NCI-H524 treated with DMSO at 0.1 percent for 48 hours (cell line): ENCODE data around the gene SPATA13.
"Not testable (repeated sequence)": the region's sequence is repeated elsewhere in the genome, so short reads cannot be mapped to it uniquely, and the experiment has no call there.

ENCODE experiments used
- DNase-seq: peaks from one replicate; lab custom pipeline; 2025; lab: John Stamatoyannopoulos, UW

The SPATA13 gene

GRCh38 chr13:24195626-24196025, 35.1 kb downstream of the SPATA13 start:
- no peak for DNase-seq

GRCh38 chr13:24196593-24197197, 36.2 kb downstream of the SPATA13 start:
- no peak for DNase-seq

DNA sequence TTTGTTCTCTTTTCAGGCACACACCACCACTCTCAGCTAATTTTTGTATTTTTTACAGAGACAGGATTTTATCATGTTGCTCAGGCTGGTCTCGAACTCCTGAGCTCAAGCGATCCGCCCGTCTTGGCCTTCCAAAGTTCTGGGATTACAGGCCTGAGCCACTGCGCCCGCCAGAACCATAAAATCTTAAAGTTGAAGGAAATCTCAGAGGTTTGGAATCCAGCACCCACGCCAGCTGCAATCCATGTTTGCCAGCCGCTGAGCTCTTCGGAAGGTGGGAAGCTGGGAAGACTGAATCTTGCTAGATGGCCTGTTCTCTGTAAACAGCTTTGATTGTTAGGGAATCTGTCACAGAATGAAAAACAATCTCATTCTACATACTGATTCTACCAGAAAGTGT, 38.5 kb downstream of the SPATA13 start:
- DNase-seq, result no peak

GRCh38 chr13:24202215-24202614, 41.7 kb downstream of the SPATA13 start:
- no peak for DNase-seq

DNA sequence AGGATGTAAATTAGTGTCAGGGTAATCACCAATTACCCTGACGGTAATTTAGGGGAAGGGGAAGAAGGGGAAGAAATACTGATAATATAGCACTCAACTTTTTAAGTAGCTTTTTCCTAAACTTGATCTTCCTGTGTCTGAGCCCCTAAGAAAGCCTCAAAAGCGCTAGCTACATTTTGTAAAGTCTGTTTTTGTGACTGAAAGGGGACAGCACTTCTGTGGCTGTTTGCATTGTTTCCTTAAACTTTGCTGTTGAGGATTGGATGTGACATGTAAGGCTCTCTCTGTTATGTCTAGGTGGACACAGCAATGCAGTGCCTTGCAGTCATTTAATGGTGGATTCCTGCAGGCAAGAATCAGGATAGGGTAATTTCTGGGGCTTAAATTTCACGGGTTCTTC, 42.8 kb downstream of the SPATA13 start:
- DNase-seq, result no peak

DNA sequence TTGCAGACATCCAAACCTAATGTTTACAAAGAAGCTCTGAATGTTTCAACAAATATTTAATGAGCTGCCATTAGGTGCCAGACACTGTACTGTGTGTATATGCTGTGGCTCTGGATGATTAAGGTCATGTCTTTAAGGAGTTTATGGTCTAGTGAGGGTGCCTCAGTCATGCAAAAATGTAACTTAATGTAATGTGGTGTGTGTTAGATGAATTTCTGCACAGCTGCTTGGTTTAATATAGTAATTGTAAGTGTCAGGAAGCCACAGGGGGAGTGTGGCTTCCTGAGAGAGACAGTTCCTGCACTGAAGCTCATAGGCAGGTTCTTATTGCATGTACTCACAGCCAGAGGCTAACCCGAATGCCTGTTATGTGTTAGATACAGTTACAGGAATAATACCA, 43.3 kb downstream of the SPATA13 start:
- DNase-seq, result no peak

DNA sequence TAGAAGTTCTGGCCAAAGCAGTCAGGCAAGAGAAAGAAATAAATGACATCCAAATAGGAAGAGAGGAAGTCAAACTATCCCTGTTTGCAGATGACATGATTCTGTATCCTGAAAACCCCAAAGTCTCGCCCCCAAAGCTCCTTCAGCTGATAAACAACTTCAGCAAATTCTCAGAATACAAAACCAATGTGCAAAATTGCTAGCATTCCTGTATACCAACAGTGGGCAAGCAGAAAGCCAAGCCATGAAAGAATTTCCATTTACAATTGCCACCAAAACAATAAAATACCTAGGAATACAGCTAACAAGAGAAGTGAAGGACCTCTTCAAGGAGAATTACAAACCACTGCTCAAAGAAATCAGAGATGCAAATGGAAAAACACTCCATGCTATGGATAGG, 44.6 kb downstream of the SPATA13 start:
- DNase-seq, result not testable (repeated sequence)

- no peak for DNase-seq
Measured at GRCh38 chr13:24207841-24208667, 47.5 kb downstream of the SPATA13 start.

GRCh38 chr13:24209138-24209537, 48.6 kb downstream of the SPATA13 start:
- no peak for DNase-seq

GRCh38 chr13:24212254-24212653, 51.7 kb downstream of the SPATA13 start:
- DNase-seq, result no peak

DNA sequence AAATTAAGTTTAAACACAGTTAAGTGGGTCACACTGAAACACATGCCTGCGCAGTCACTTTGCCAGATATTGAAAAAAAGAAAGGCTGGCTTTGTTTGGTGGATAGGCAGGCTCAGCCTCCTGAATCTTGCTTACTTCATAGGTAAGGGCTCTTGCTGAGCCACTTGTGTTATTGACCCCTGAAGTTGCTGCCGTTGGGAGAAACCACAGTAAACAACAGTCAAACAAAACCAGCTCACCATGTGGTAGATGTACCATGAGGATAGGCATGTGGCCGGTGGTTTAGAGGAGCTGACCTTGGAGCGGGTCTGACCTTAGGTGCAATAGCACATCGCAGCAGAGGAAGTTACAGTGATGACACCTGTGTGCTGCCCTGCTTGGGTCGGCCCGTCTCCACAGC, 52.2 kb downstream of the SPATA13 start:
- no peak for DNase-seq

DNA sequence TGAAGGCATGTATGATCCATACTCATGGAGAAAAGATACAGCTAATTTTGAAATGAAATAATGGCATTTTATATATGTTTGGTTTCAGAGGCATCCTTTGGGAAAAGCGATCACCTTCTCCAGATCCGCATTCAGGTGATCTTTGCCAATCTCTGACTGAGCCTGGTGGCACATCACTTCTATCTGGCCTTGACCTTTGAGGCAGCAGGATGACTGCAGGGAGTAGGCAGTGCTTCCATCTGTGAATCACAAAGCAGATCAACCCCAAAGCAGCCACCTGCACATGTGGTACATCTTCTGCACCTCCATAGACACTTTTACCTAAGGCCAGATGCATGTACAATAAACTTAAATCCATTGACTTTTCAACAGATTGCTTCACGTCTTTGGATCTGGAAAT, 53.4 kb downstream of the SPATA13 start:
- no peak for DNase-seq

GRCh38 chr13:24214528-24214927, 54.0 kb downstream of the SPATA13 start:
- no peak for DNase-seq

GRCh38 chr13:24215126-24215525, 54.6 kb downstream of the SPATA13 start:
- no peak for DNase-seq

GRCh38 chr13:24215732-24216131, 55.2 kb downstream of the SPATA13 start:
- no peak for DNase-seq

- no peak for DNase-seq
Measured at GRCh38 chr13:24216176-24216575, 55.7 kb downstream of the SPATA13 start.

GRCh38 chr13:24216779-24217178, 56.3 kb downstream of the SPATA13 start:
- not testable (repeated sequence) for DNase-seq

DNA sequence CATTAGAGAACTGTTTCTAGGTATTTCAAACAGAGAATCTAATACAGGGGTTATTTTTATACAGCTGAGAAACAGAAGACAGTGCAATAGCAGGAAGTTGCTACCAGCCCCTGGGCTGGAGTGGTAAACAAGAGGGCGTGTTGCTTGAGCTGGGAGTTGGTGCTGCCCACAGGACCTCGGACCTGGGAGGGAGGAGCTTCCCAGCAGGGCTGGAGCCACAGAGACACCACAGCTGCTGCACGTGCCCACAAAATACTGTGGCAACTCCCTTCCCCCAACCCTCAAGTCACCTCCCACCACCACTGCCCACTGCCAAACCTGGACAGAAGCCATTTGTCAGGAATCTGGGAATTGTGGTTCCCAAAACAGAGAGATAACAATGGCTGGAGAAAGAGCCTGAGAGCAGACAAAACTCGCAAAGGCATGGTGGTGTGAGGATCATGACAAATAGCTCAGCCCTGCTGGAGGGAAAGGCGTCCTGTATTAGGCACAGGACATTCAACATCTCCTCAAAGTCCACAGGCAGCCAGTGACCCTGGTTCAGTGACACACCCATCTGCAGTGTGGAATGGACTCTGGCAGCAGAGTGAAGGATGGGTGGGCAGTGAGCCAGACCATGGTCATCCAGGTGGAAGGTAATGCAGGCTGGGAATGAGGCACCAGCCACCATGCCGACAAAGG, 57.2 kb downstream of the SPATA13 start:
- DNase-seq, result no peak

DNA sequence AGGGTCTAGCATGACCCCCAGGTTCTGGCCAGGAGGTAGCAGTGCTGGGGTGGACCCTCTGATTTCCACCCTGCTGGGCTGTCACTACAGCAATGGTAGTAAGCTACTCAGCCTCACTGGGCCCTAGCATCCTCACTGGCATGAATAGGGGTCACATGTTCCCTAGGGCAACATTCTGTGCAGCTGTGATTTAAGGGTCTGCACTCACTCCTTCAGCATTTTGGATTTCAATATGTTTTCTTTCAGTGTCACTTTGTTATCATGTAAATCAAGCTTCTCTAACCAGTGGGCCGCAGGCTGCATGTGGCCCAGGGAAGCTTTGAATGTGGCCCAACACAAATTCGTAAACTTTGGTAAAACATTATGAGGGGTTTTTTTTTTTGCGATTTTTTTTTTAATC, 57.8 kb downstream of the SPATA13 start:
- DNase-seq, result no peak

- no peak for DNase-seq
Measured at GRCh38 chr13:24218977-24219376, 58.5 kb downstream of the SPATA13 start.

GRCh38 chr13:24220086-24220703, 59.7 kb downstream of the SPATA13 start:
- peak; percentile 43 for DNase-seq

GRCh38 chr13:24221007-24221406, 60.5 kb downstream of the SPATA13 start:
- DNase-seq, result no peak

DNA sequence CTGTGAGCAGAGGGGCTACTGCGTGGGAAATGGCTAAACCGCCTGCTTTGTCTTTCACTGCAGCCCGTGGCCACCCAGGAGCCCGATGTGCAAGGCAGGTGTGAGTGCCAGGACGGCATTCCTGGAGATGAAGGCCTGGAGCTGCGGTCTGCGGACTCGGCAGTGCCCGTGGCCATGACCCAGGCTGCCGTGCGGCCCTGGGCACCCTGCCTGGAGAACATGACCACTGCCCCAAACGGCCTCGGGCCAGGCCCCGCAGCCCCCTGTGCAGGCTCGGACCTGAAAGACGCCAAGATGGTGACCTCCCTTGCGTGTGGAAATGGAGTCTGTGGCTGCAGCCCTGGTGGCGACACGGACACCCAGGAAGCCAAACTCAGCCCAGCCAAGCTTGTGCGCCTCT, 62.2 kb downstream of the SPATA13 start:
- DNase-seq, result no peak
